HepG2 (cell line): ENCODE results near the gene DCLK1. TPM values are rescaled to one million over a fixed set of nuclear protein-coding genes. Genes with fewer than 3 reads are reported as not detected.

Experiments
- ATAC-seq: fragments of 200-7000 bp; cut with Tn5 transposase; 3 replicates; pipeline ENCODE4 v1.9.1; 2020; ENCODE audit warnings: mild to moderate bottlenecking, moderate library complexity
- BruUV-seq: library from RNA; stranded (reverse); fragments of 400-500 nt; replicated peaks from 2 replicates; lab custom pipeline; 2021; lab: Mats Ljungman, UMichigan
- CTCF ChIA-PET: fragments of 300-600 bp; formaldehyde crosslinking; extraction: SDS; loops from one replicate; lab custom pipeline; 2021; ENCODE audit warnings: low total read pairs, inconsistent platforms, low intra/inter-chr PET ratio; lab: Yijun Ruan, JAX
- POLR2A ChIA-PET: fragments of 350-600 bp; sonication (Branson Sonifier 250); formaldehyde crosslinking; loops from one replicate; lab custom pipeline; 2020; ENCODE audit warnings: antibody characterized with exemption, inconsistent platforms; lab: Yijun Ruan, JAX
- DNase-seq: peaks from one replicate; pipeline ENCODE4 v3.0.0-alpha.2; 2015; ENCODE audit warnings: low spot score
- FAIRE-seq: peaks from 3 replicates; lab custom pipeline; 2011; peaks lifted over from hg19 to GRCh38; lab: Jason Lieb, UNC
- H2AFZ ChIP-seq: one replicate; pipeline ENCODE4 v1.6.1; 2011; ENCODE audit warnings: low read length, inconsistent platforms
- H3K27ac ChIP-seq: fragments of 300-600 bp; 3 replicates; pipeline ENCODE4 v1.8.0; 2011; ENCODE audit warnings: mixed run types, mild to moderate bottlenecking, mixed read lengths, low read length, inconsistent platforms; ENCODE audit not compliant: insufficient read depth; ENCODE audit errors: extremely low read length
- H3K27me3 ChIP-seq, 2 experiments: fragments of 200-600 bp in 1 of 2; 2 replicates in 1 of 2; 3 replicates in 1 of 2; pipeline versions ENCODE4 v1.6.0 to v1.8.0; 2011; ENCODE audit warnings: low read length in 2 of 2, mild to moderate bottlenecking in 2 of 2, moderate library complexity in 2 of 2, inconsistent platforms in 1 of 2; ENCODE audit not compliant: insufficient read depth in 2 of 2, control insufficient read depth in 1 of 2
- H3K36me3 ChIP-seq, 2 experiments: fragments of 200-600 bp in 1 of 2; replicated peaks in 1 of 2; 2 replicates in 1 of 2; 3 replicates in 1 of 2; pipeline versions ENCODE4 v1.5.1 to v1.8.0; 2011; ENCODE audit warnings: low read length in 2 of 2, inconsistent platforms in 1 of 2; ENCODE audit not compliant: insufficient read depth in 2 of 2, control insufficient read depth in 1 of 2
- H3K4me1 ChIP-seq: 2 replicates; pipeline ENCODE4 v1.5.1; 2012; ENCODE audit warnings: low read length, inconsistent platforms; ENCODE audit not compliant: insufficient read depth
- H3K4me2 ChIP-seq: 2 replicates; pipeline ENCODE4 v1.6.0; 2011; ENCODE audit warnings: low read depth, low read length, inconsistent platforms
- H3K4me3 ChIP-seq, 3 experiments: fragments of 200-600 bp in 1 of 3; sonication (generic), shearing (Covaris generic) in 1 of 3; replicated peaks in 1 of 3; 2 replicates each; pipeline ENCODE4 v1.5.1; 2011 to 2016; ENCODE audit warnings: low read length in 3 of 3, inconsistent platforms in 2 of 3, low read depth in 2 of 3, mild to moderate bottlenecking in 2 of 3, control low read depth in 1 of 3, mixed read lengths in 1 of 3; ENCODE audit not compliant: insufficient read depth in 1 of 3
- H3K79me2 ChIP-seq: one replicate; pipeline ENCODE4 v1.6.1; 2011; ENCODE audit warnings: low read length, inconsistent platforms; ENCODE audit not compliant: insufficient read depth
- H3K9ac ChIP-seq: 2 replicates; pipeline ENCODE4 v1.6.0; 2011; ENCODE audit warnings: mild to moderate bottlenecking, low read depth, low read length, inconsistent platforms; ENCODE audit not compliant: insufficient read depth
- H3K9me3 ChIP-seq: 2 replicates; pipeline ENCODE4 v1.5.1; 2012; ENCODE audit warnings: mild to moderate bottlenecking, low read length
- H4K20me1 ChIP-seq: 2 replicates; pipeline ENCODE4 v1.6.0; 2011; ENCODE audit warnings: inconsistent platforms, mild to moderate bottlenecking, low read length, moderate library complexity; ENCODE audit not compliant: insufficient read depth
- HNRNPK ChIP-seq: fragments of 200-400 bp; formaldehyde crosslinking; IDR thresholded peaks from 2 replicates; pipeline ENCODE4 v1.6.1; 2018; ENCODE audit warnings: low read length, low read depth, moderate library complexity, mild to moderate bottlenecking; ENCODE audit not compliant: poor library complexity, severe bottlenecking
- PBX3 ChIP-seq: sonication (generic); formaldehyde crosslinking; IDR thresholded peaks from 2 replicates; pipeline ENCODE4 v1.8.1; 2023; ENCODE audit warnings: missing genetic modification reagents, inconsistent platforms, borderline replicate concordance
- PLSCR1 ChIP-seq: sonication (generic); formaldehyde crosslinking; IDR thresholded peaks from 2 replicates; pipeline ENCODE4 v1.5.0; 2020; ENCODE audit warnings: missing genetic modification reagents, mild to moderate bottlenecking, borderline replicate concordance
- RXRB ChIP-seq: IDR thresholded peaks from 2 replicates; pipeline ENCODE4 v1.6.1; 2016; ENCODE audit warnings: borderline replicate concordance, missing genetic modification reagents, missing compliant biosample characterization
- SMARCE1 ChIP-seq: fragments of 450-650 bp; IDR thresholded peaks from 2 replicates; pipeline ENCODE4 v1.6.1; 2017; ENCODE audit warnings: borderline replicate concordance
- ZBTB14 ChIP-seq: sonication (generic); formaldehyde crosslinking; IDR thresholded peaks from 2 replicates; pipeline ENCODE4 v1.4.0; 2020; ENCODE audit warnings: missing genetic modification reagents
- ZBTB7B ChIP-seq: sonication (generic); formaldehyde crosslinking; IDR thresholded peaks from 2 replicates; pipeline ENCODE4 v1.4.0; 2020; ENCODE audit warnings: missing genetic modification reagents
- ZMYM3 ChIP-seq: sonication (generic); formaldehyde crosslinking; IDR thresholded peaks from 2 replicates; pipeline ENCODE4 v1.5.1; 2020; ENCODE audit warnings: mild to moderate bottlenecking, missing genetic modification reagents
- ZNF547 ChIP-seq: sonication (generic); formaldehyde crosslinking; IDR thresholded peaks from 2 replicates; pipeline ENCODE4 v1.5.1; 2020; ENCODE audit warnings: mild to moderate bottlenecking, missing genetic modification reagents
- ZNF589 ChIP-seq: sonication (generic); formaldehyde crosslinking; conservative IDR thresholded peaks from 2 replicates; pipeline ENCODE4 v1.8.0; 2022; ENCODE audit warnings: mild to moderate bottlenecking, moderate library complexity, missing genetic modification reagents
- ZNF615 ChIP-seq: sonication (generic); formaldehyde crosslinking; IDR thresholded peaks from 2 replicates; pipeline ENCODE4 v1.5.0; 2020; ENCODE audit warnings: mild to moderate bottlenecking, missing genetic modification reagents, borderline replicate concordance
- ZNF788 ChIP-seq: sonication (generic); formaldehyde crosslinking; IDR thresholded peaks from 2 replicates; pipeline ENCODE4 v1.5.0; 2020; ENCODE audit warnings: mild to moderate bottlenecking, missing genetic modification reagents, borderline replicate concordance
- WGBS: methylation state at CpG from one replicate; pipeline ENCODE4 v1.1.6; 2017; ENCODE audit warnings: low lambda C conversion rate; 5-methylcytosine and 5-hydroxymethylcytosine counted together
- in situ Hi-C: cut with HindIII; loops from 2 replicates; pipeline ENCODE4 v1.10.0; 2017; ENCODE audit warnings: low pct_unique_long_range_greater_than_20kb; ENCODE audit not compliant: extremely low pct_ligation_motif_present
- intact Hi-C: fragments of 100-400 bp; cut with micrococcal nuclease; formaldehyde crosslinking; loops from one replicate; pipeline ENCODE4 v1.10.0; 2022; ENCODE audit not compliant: unreplicated experiment
- polyA plus RNA-seq, 8 experiments: library from polyadenylated mRNA; depleted of rRNA in 3 of 8; stranded (reverse) in 7 of 8; unstranded in 1 of 8; fragments of >200 nt; fragmentation: Illumina TruSeq in 4 of 8; extraction: Trizol in 4 of 8; gene quantifications; 2 replicates each; pipeline versions ENCODE4 v1.2.1 to v1.2.3, GENCODE V29; 2011 to 2016; ENCODE audit warnings: low read depth in 4 of 8, missing spikeins in 1 of 8, mixed read lengths in 1 of 8; ENCODE audit not compliant: insufficient read depth in 1 of 8
- total RNA-seq, 5 experiments: library from RNA; depleted of rRNA; stranded (reverse); fragments of >200 nt; fragmentation: Illumina TruSeq; extraction: Trizol; gene quantifications; 2 replicates each; pipeline ENCODE4 v1.2.3, GENCODE V29; 2016; ENCODE audit warnings: low read depth in 1 of 5

Gene DCLK1
- total and polyA plus RNA-seq, 2 of the 13 experiments (the other 11 are each of a cell fraction or from before 2014, with no cell fraction given): not detected

- TF ChIP-seq ZBTB7B (CRISPR knock-in tag): no peak
- TF ChIP-seq RXRB (CRISPR knock-in tag): no peak
- TF ChIP-seq PLSCR1: no peak
- TF ChIP-seq PBX3: no peak
- no peak for TF ChIP-seq ZNF547 (CRISPR knock-in tag)
- TF ChIP-seq ZMYM3: no peak
- no peak for TF ChIP-seq ZBTB14
- TF ChIP-seq ZNF589 (CRISPR knock-in tag): no peak
- TF ChIP-seq HNRNPK: no peak
- no peak for TF ChIP-seq ZNF788 (CRISPR knock-in tag)
- TF ChIP-seq ZNF615 (CRISPR knock-in tag): no peak
- no peak for TF ChIP-seq SMARCE1
- FAIRE-seq (no peak), DNase-seq (no peak), ATAC-seq (no peak)
- 5% methylated on average over 2 of the region's 2 CpGs for WGBS
- Histone ChIP-seq H3K4me1 (no peaks in the 10 kb centered on the region), H3K4me2 (no peak overlapping the region), H3K27ac (no peak overlapping the region), H4K20me1 (no peaks in the 10 kb centered on the region), H3K27me3 (peaks cover 0 to 7% of the 10 kb centered on the region in 2 experiments; a peak in 3 of 5 replicates), H3K36me3 (no peaks in the 10 kb centered on the region), H3K4me3 (no peak overlapping the region), H3K9ac (no peak overlapping the region), H3K9me3 (no peaks in the 10 kb centered on the region), H3K79me2 (no peaks in the 10 kb centered on the region), H2AFZ (no peak overlapping the region)
- intact Hi-C loops: no loop called here
- CTCF ChIA-PET: no interaction called here
- no TSS peak for BruUV-seq
- POLR2A ChIA-PET: no interaction called here
- in situ Hi-C loops: no loop called here
These were observed 300.2 kb downstream of the DCLK1 start for GRCh38 chr13:35830850-35831450.
